Smooth muscle cell (in vitro differentiated cells): ENCODE measurements around the gene ASPG. TPM values are rescaled to one million over a fixed set of nuclear protein-coding genes. Genes with fewer than 3 reads are reported as not detected.

Source experiments
- DNase-seq: peaks from one replicate; lab custom pipeline; 2025; ENCODE audit not compliant: unreplicated experiment; lab: John Stamatoyannopoulos, UW
- H2AFZ ChIP-seq: fragments of 200-600 bp; sonication (generic); 2 replicates; pipeline ENCODE4 v1.6.0; 2016; ENCODE audit warnings: antibody characterized with exemption, low read depth, mild to moderate bottlenecking
- H3F3A ChIP-seq: fragments of 200-600 bp; sonication (generic); 2 replicates; pipeline ENCODE4 v1.6.0; 2017; ENCODE audit warnings: antibody characterized with exemption, low read depth
- H3K27ac ChIP-seq: fragments of 200-600 bp; sonication (generic); 2 replicates; pipeline ENCODE4 v1.5.1; 2016; ENCODE audit warnings: low read depth, mild to moderate bottlenecking
- H3K27me3 ChIP-seq: fragments of 200-600 bp; sonication (generic); 2 replicates; pipeline ENCODE4 v1.6.1; 2016; ENCODE audit warnings: low read depth, mild to moderate bottlenecking
- H3K36me3 ChIP-seq: fragments of 200-600 bp; sonication (generic); 2 replicates; pipeline ENCODE4 v1.5.1; 2016; ENCODE audit warnings: low read depth
- H3K4me1 ChIP-seq: fragments of 200-600 bp; sonication (generic); 2 replicates; pipeline ENCODE4 v1.5.1; 2016; ENCODE audit warnings: low read depth
- H3K4me2 ChIP-seq: fragments of 200-600 bp; sonication (generic); 2 replicates; pipeline ENCODE4 v1.6.0; 2016; ENCODE audit warnings: mild to moderate bottlenecking
- H3K4me3 ChIP-seq: fragments of 200-600 bp; sonication (generic); 2 replicates; pipeline ENCODE4 v1.5.1; 2016; ENCODE audit warnings: mild to moderate bottlenecking
- H3K79me2 ChIP-seq: fragments of 200-600 bp; sonication (generic); 2 replicates; pipeline ENCODE4 v1.6.0; 2016; ENCODE audit warnings: low read depth, mild to moderate bottlenecking
- H3K9ac ChIP-seq: fragments of 200-600 bp; sonication (generic); 2 replicates; pipeline ENCODE4 v1.6.0; 2016; ENCODE audit warnings: low read depth
- H3K9me3 ChIP-seq: fragments of 200-600 bp; sonication (generic); replicated peaks from 2 replicates; pipeline ENCODE4 v1.5.1; 2016; ENCODE audit warnings: low read depth
- H4K20me1 ChIP-seq: fragments of 200-600 bp; sonication (generic); 2 replicates; pipeline ENCODE4 v1.6.0; 2016; ENCODE audit warnings: low read depth
- CTCF ChIP-seq: fragments of 200-600 bp; sonication (generic); IDR thresholded peaks from 2 replicates; pipeline ENCODE4 v1.5.1; 2017; ENCODE audit warnings: borderline replicate concordance, mild to moderate bottlenecking, antibody characterized with exemption; ENCODE audit not compliant: insufficient read depth, poor library complexity, severe bottlenecking
- WGBS: methylation state at CpG from one replicate; pipeline ENCODE4 v1.1.7; 2016; ENCODE audit warnings: low lambda C conversion rate; 5-methylcytosine and 5-hydroxymethylcytosine counted together
- polyA plus RNA-seq: library from polyadenylated mRNA; unstranded; fragments of >200 nt; fragmentation: Nextera tagmentation; extraction: Ambion mirVana; gene quantifications from 2 replicates; pipeline ENCODE4 v1.2.1, GENCODE V29; 2016
- total RNA-seq: library from RNA; depleted of rRNA; stranded (reverse); fragments of >200 nt; gene quantifications from 2 replicates; pipeline ENCODE4 v1.2.3, GENCODE V29; 2014

ASPG gene
- total and polyA plus RNA-seq, 2 experiments from 2014 or later, result 0.18 to 1.2 TPM

- Histone ChIP-seq H3K4me3 (no peak overlapping the region), H3K27me3 (peaks cover 41% of the 10 kb centered on the region), H3K9me3 (peaks cover 6% of the 10 kb centered on the region), H3K4me2 (no peak overlapping the region), H3K9ac (no peak overlapping the region), H3K36me3 (no peaks in the 10 kb centered on the region), H3K27ac (no peak overlapping the region), H3F3A (no peaks in the 10 kb centered on the region), H3K79me2 (peaks cover 7% of the 10 kb centered on the region), H2AFZ (no peak overlapping the region), H4K20me1 (peaks cover 1% of the 10 kb centered on the region), H3K4me1 (peaks cover 24% of the 10 kb centered on the region)
- no peak for TF ChIP-seq CTCF
- 77% methylated on average over 31 of the region's 31 CpGs for WGBS
- DNase-seq, result no peak
Observed at GRCh38 chr14:104134061-104134965, 48.8 kb downstream of the ASPG start.

GRCh38 chr14:104135121-104135903 is 49.8 kb downstream of the ASPG start:
- peak; percentile 26 for TF ChIP-seq CTCF
- peak overlapping the region; percentile 28 for H3K4me3 ChIP-seq
- H4K20me1 ChIP-seq, result peaks cover 11% of the 10 kb centered on the region
- no peak for DNase-seq
- peak overlapping the region; percentile 77 for H3K4me2 ChIP-seq
- no peaks in the 10 kb centered on the region for H3K36me3 ChIP-seq
- H3F3A ChIP-seq, result no peaks in the 10 kb centered on the region
- no peak overlapping the region for H3K27ac ChIP-seq
- peaks cover 41% of the 10 kb centered on the region for H3K27me3 ChIP-seq
- H3K9me3 ChIP-seq, result no peaks in the 10 kb centered on the region
- peaks cover 8% of the 10 kb centered on the region for H3K79me2 ChIP-seq
- no peak overlapping the region for H2AFZ ChIP-seq
- H3K4me1 ChIP-seq, result peaks cover 34% of the 10 kb centered on the region
- H3K9ac ChIP-seq, result no peak overlapping the region
- WGBS, result 7% methylated on average over 47 of the region's 47 CpGs

- Histone ChIP-seq H3K4me3 (peak overlapping the region; percentile 69), H4K20me1 (peaks cover 16% of the 10 kb centered on the region), H3F3A (no peaks in the 10 kb centered on the region), H3K9me3 (no peaks in the 10 kb centered on the region), H3K4me1 (peaks cover 35% of the 10 kb centered on the region), H3K27ac (no peak overlapping the region), H3K9ac (no peak overlapping the region), H3K79me2 (peaks cover 8% of the 10 kb centered on the region), H3K36me3 (no peaks in the 10 kb centered on the region), H3K27me3 (peaks cover 41% of the 10 kb centered on the region), H2AFZ (no peak overlapping the region), H3K4me2 (peak overlapping the region; percentile 98)
- WGBS, result 2% methylated on average over 44 of the region's 78 CpGs
- TF ChIP-seq CTCF, result no peak
- DNase-seq, result no peak
Observed at GRCh38 chr14:104135904-104136471, 50.5 kb downstream of the ASPG start.
